ENCODE data around the gene SETBP1. TPM values are rescaled to one million over a fixed set of nuclear protein-coding genes. Genes with fewer than 3 reads are reported as not detected.
A peak's percentile ranks its signal among the peaks of the same experiment; 100 is the strongest.

Gene SETBP1
- 12.0 and 14.4 TPM in 2 replicates for total RNA-seq (ENCODE audit: low replicate concordance)

DNA sequence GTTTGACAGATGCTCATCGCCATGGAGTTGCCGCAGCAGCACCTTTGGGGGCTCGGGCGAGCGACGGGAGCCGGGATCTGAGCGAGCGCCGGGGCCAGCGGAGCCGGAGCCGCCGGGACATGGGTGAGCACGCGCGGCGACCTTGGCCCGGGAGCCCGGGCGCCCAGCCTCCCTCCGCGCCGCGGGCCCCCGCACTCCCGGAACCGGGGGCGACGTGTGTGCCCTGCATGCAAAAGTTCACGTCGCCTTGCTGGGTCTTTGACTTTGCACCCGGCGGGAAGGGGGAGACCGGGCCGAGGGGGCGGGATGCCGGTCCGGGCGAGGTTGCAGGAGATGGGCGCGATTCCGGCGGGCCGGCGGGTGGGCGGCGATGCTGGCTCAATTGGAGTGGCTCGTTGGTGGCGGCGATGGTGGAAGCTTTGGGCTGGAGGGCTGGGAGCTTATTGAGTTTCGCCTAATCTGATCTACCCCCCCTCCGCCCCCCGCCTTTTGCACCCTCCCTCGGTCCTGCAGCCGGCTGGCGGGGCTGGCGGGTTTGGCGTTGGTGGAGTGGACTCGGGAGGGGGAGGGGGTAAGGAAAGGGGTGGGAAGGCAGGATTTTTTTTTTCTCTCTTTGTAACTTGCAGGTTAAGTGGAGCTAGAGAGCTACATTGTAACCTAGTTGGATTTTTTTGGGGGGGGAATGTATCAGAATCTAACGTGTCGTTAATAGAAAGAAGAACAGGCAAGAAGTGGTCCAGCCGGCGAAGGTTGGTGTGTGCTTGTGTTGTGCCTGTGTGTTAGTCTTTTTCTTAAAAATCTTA lies at the start of gene SETBP1:
Gene SETBP1, plus strand, starts transcription at position 616 of the 803 bp plus-strand sequence. CDS start 20,459 bp downstream, outside the sequence.
- no peak for TF ChIP-seq CTCF (IDR thresholded peaks at IDR 0.05)
- TF ChIP-seq EZH2 (IDR thresholded peaks at IDR 0.05): no peak
- peak within 1 kb of the TSS; percentile 30 for H3K27ac ChIP-seq
- Mint-ChIP-seq H3K4me1 (peaks cover 6% of the 10 kb centered on the region), H3K27ac (peak within 1 kb of the TSS; percentile 97), H3K36me3 (no peaks in the 10 kb centered on the region), H3K4me3 (no peak within 1 kb of the TSS), H3K27me3 (ENCODE audit: insufficient read depth, low read depth) (peaks cover 2% of the 10 kb centered on the region), H3K9me3 (no peaks in the 10 kb centered on the region)
- H3K27me3 ChIP-seq: no peaks in the 10 kb centered on the region
- H3K4me2 ChIP-seq: peak within 1 kb of the TSS; percentile 93
- H3K9me3 ChIP-seq (ENCODE audit: low read depth): no peaks in the 10 kb centered on the region
- peak within 1 kb of the TSS; percentile 23 for H3K9ac ChIP-seq
- H3K79me2 ChIP-seq (ENCODE audit: low read depth): peaks cover 51% of the 10 kb centered on the region
- peaks cover 41% of the 10 kb centered on the region for H3F3A ChIP-seq (ENCODE audit: low read depth)
- peak; percentile 84 for DNase-seq (ENCODE audit: low spot score)
- H3K4me3 ChIP-seq: peak within 1 kb of the TSS; percentile 96
- no peaks in the 10 kb centered on the region for H3K36me3 ChIP-seq
- H3K4me1 ChIP-seq: peaks cover 21% of the 10 kb centered on the region
- peaks cover 13% of the 10 kb centered on the region for H4K20me1 ChIP-seq (ENCODE audit: low read depth)
- peak within 1 kb of the TSS; percentile 5 for H2AFZ ChIP-seq (replicated peaks)

DNA sequence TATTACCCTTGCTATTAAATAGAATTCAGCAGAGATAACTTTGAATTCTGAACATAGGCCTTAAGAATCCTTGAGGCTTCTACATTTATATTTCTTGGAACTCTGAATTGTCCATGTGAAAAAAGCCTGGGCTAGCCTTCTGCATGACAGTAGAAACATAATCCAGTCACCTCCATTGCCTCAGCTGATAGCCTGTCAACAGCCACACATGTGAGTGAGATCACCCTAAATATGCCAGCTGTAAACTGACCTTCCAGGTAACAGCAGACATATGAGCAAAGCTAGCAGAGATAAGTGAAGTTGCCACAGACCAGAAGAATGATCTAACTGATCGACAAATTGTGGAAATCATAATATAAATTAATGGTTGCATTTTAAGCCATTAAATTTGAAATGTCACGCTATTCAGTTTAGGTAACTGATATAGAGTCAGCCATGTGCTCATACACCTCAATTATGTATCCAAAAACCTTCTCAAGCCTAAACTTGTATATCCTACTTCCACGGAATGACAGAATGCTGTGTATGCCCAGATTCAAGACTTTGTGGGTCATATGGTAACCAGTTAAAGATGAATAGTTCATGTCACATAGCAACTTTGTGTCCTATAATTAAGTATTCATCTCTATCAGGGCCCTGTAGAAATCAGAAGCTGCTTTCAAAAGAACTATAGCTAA lies 48.1 kb upstream of the SETBP1 start:
- Mint-ChIP-seq H3K4me1 (no peaks in the 10 kb centered on the region), H3K27ac (no peak overlapping the region), H3K36me3 (no peaks in the 10 kb centered on the region), H3K27me3 (ENCODE audit: insufficient read depth, low read depth) (peaks cover 6% of the 10 kb centered on the region), H3K9me3 (peaks cover 5% of the 10 kb centered on the region), H3K4me3 (no peak overlapping the region)
- no peak for DNase-seq (ENCODE audit: low spot score)
- Histone ChIP-seq H3K4me3 (no peak overlapping the region), H3K9me3 (ENCODE audit: low read depth) (no peaks in the 10 kb centered on the region), H2AFZ (replicated peaks) (no peak overlapping the region), H3K9ac (no peak overlapping the region), H3K27me3 (no peaks in the 10 kb centered on the region), H3F3A (ENCODE audit: low read depth) (no peaks in the 10 kb centered on the region), H3K79me2 (ENCODE audit: low read depth) (no peaks in the 10 kb centered on the region), H3K4me2 (no peak overlapping the region), H3K36me3 (no peaks in the 10 kb centered on the region), H3K4me1 (peaks cover 3% of the 10 kb centered on the region), H3K27ac (no peak overlapping the region), H4K20me1 (ENCODE audit: low read depth) (no peaks in the 10 kb centered on the region)
- TF ChIP-seq CTCF (IDR thresholded peaks at IDR 0.05) (no peak), EZH2 (IDR thresholded peaks at IDR 0.05) (no peak), EZH2phosphoT487 (IDR thresholded peaks at IDR 0.05) (no peak)

- H3K27me3 ChIP-seq: no peaks in the 10 kb centered on the region
- TF ChIP-seq EZH2 (IDR thresholded peaks at IDR 0.05) (no peak), EZH2phosphoT487 (IDR thresholded peaks at IDR 0.05) (no peak), CTCF (IDR thresholded peaks at IDR 0.05) (no peak)
- no peak overlapping the region for H3K9ac ChIP-seq
- no peaks in the 10 kb centered on the region for H3K79me2 ChIP-seq (ENCODE audit: low read depth)
- H3K27ac Mint-ChIP-seq: no peak overlapping the region
- no peak overlapping the region for H2AFZ ChIP-seq (replicated peaks)
- H3K4me1 Mint-ChIP-seq: no peaks in the 10 kb centered on the region
- H3K4me2 ChIP-seq: no peak overlapping the region
- no peaks in the 10 kb centered on the region for H3K36me3 ChIP-seq
- H4K20me1 ChIP-seq (ENCODE audit: low read depth): no peaks in the 10 kb centered on the region
- H3K4me1 ChIP-seq: peaks cover 3% of the 10 kb centered on the region
- no peak overlapping the region for H3K4me3 Mint-ChIP-seq
- no peaks in the 10 kb centered on the region for H3K9me3 ChIP-seq (ENCODE audit: low read depth)
- H3K4me3 ChIP-seq: no peak overlapping the region
- no peaks in the 10 kb centered on the region for H3K36me3 Mint-ChIP-seq
- peaks cover 5% of the 10 kb centered on the region for H3K9me3 Mint-ChIP-seq
- H3K27ac ChIP-seq: no peak overlapping the region
- peaks cover 4% of the 10 kb centered on the region for H3K27me3 Mint-ChIP-seq (ENCODE audit: insufficient read depth, low read depth)
- DNase-seq (ENCODE audit: low spot score): no peak
- H3F3A ChIP-seq (ENCODE audit: low read depth): no peaks in the 10 kb centered on the region
Measured at GRCh38 chr18:44635546-44635945, 45.1 kb upstream of the SETBP1 start.

Measured in neural progenitor cell (in vitro differentiated cells).